ENCODE measurements around the gene MOSMO. TPM values are rescaled to one million over a fixed set of nuclear protein-coding genes. Genes with fewer than 3 reads are reported as not detected.

Gene MOSMO
- total and polyA plus RNA-seq, 8 donors = 3.7 to 8.0 (median 5.1) TPM

DNA sequence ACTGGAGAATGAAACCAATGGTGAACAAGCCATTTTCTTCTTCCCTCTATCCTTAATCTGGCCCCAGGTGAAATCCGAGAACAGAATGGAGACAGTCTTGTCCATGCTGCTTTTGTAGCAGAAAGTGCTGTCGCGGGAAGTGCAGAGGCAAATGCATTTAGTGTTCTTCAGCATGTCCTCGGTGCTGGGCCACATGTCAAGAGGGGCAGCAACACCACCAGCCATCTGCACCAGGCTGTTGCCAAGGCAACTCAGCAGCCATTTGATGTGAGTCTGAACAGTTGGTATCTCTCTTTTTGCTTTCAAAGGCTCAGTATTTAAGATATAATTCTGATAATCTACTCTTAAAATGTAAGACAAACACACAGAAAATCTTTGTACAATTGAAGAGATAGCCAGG lies 36.1 kb upstream of the MOSMO start:
- Histone ChIP-seq H3K9me3 (no peaks in the 10 kb centered on the region), H3K27ac (no peak overlapping the region), H3K36me3 (peaks cover 10 to 84% (median 49%) of the 10 kb centered on the region in 3 donors), H3K4me3 (no peak overlapping the region), H3K27me3 (no peaks in the 10 kb centered on the region), H3K4me1 (no peaks in the 10 kb centered on the region)
- WGBS, 2 donors = 92 to 94% methylated on average over 4 of the region's 4 CpGs
- DNase-seq = no peak
- ATAC-seq = no peak
- intact Hi-C loops (cut with DNase I) = no loop called here
- TF ChIP-seq, protein P1, sequence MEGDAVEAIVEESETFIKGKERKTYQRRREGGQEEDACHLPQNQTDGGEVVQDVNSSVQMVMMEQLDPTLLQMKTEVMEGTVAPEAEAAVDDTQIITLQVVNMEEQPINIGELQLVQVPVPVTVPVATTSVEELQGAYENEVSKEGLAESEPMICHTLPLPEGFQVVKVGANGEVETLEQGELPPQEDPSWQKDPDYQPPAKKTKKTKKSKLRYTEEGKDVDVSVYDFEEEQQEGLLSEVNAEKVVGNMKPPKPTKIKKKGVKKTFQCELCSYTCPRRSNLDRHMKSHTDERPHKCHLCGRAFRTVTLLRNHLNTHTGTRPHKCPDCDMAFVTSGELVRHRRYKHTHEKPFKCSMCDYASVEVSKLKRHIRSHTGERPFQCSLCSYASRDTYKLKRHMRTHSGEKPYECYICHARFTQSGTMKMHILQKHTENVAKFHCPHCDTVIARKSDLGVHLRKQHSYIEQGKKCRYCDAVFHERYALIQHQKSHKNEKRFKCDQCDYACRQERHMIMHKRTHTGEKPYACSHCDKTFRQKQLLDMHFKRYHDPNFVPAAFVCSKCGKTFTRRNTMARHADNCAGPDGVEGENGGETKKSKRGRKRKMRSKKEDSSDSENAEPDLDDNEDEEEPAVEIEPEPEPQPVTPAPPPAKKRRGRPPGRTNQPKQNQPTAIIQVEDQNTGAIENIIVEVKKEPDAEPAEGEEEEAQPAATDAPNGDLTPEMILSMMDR (IDR thresholded peaks at IDR 0.05) = no peak
- no peak for FAIRE-seq

DNA sequence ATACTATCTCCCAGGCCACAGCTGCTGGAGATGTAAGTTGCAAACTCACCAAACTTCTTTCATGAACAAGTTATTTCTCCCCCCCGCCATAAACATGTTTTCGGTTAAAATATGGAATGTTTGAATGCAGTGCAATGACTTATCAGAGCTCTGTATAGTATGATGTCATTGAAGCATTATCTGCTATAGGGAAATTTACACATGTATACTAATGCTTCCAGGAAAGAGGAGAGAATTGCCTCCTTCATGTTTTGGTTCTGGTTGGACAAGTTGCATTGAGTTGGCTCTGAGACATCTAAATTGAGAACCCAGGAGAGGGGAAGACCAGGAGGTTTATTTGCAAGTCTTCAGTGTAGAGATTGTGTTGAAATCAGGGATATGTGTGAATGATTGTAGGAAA lies 34.0 kb upstream of the MOSMO start:
- DNase-seq = no peak

DNA sequence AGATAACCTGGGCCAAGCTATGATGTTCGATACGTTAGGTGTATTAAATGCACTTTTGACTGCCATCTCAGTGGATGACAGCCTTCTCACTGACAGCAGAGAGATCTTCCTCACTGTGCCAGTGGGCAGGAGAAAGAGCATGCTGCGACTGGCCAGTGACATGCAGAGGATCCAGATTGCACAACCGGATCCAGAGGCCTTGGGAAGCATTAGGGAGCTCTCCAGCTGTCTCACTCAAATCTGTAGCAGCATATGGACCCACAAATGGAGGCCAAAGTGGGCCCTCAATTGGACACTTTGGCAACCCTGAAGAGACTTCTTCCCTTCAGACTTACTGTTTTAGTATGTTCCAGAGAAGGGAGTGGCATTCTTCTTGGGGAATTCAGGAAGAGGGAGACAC lies 27.9 kb upstream of the MOSMO start:
- WGBS, 2 donors = 82 to 85% methylated on average over 4 of the region's 4 CpGs
- Histone ChIP-seq H3K27me3 (no peaks in the 10 kb centered on the region), H3K4me1 (peaks cover under 1 to 4% (median 2%) of the 10 kb centered on the region in 3 donors), H3K9me3 (no peaks in the 10 kb centered on the region), H3K36me3 (peaks cover 10 to 85% (median 60%) of the 10 kb centered on the region in 3 donors), H3K27ac (no peak overlapping the region), H3K4me3 (no peak overlapping the region)
- TF ChIP-seq, protein P1 (IDR thresholded peaks at IDR 0.05) = no peak
- no peak for FAIRE-seq
- no peak for DNase-seq
- intact Hi-C loops (cut with DNase I) = no loop called here
- ATAC-seq = no peak

More for the DNA sequence above, 34.0 kb upstream of the MOSMO start:
- Histone ChIP-seq H3K4me3 (no peak overlapping the region), H3K27me3 (no peaks in the 10 kb centered on the region), H3K36me3 (peaks cover 10 to 85% (median 55%) of the 10 kb centered on the region in 3 donors), H3K9me3 (no peaks in the 10 kb centered on the region), H3K27ac (no peak overlapping the region), H3K4me1 (no peaks in the 10 kb centered on the region)
- TF ChIP-seq, protein P1 (IDR thresholded peaks at IDR 0.05) = no peak
- FAIRE-seq (no peak), ATAC-seq (no peak)
- intact Hi-C loops (cut with DNase I) = no loop called here
- 93 to 94% methylated on average over 2 of the region's 2 CpGs for WGBS, 2 donors

DNA sequence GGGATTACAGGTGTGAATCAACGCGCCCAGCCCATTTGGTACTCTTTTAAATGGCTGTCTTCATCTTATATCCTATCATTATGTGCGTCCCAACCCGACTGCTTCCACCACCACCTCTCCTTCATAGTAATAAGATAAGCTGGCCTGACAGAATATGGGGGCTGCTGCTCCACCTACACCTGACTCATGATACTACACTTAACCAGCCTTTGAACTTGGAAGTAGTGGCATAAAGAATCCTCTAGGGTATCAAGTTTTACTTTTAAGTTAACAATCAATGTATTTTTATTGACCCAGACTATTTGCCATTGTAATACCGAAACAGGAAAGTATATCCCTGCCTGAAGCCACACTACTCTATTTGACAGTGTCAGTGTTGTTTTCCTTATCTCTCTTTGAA lies 25.8 kb upstream of the MOSMO start:
- FAIRE-seq = no peak
- TF ChIP-seq, protein P1 (IDR thresholded peaks at IDR 0.05) = no peak

DNA sequence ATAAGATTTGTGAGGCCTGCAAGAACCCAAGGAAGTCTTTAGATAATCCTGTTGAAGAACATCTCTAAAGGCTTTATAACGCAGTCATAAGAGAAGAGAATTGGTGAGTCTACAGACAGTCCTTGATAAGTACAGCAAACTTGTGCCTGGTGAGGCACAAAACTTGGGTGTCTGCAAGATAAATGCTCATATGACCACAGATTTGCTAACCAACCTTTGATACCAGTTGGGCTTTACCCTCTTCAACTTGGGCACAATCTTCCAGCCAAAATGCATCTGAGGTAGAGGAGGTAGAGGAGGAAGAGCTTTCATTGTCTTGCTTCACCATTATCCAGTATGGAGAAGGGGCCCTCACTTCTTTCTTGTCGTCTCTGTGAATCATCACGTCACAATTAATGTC lies 23.8 kb upstream of the MOSMO start:
- DNase-seq (no peak), ATAC-seq (no peak), FAIRE-seq (no peak)
- intact Hi-C loops (cut with DNase I) = no loop called here
- TF ChIP-seq, protein P1 (IDR thresholded peaks at IDR 0.05) = no peak
- Histone ChIP-seq H3K27me3 (no peaks in the 10 kb centered on the region), H3K4me3 (no peak overlapping the region), H3K4me1 (peaks cover 8 to 14% (median 9%) of the 10 kb centered on the region in 3 donors), H3K36me3 (peaks cover 0 to 47% (median 32%) of the 10 kb centered on the region in 3 donors), H3K27ac (no peak overlapping the region), H3K9me3 (no peaks in the 10 kb centered on the region)
- WGBS, 2 donors = 94 to 96% methylated on average over 3 of the region's 3 CpGs

More for the DNA sequence above, 25.8 kb upstream of the MOSMO start:
- intact Hi-C loops (cut with DNase I) = no loop called here
- no peak for ATAC-seq
- 92 to 95% methylated on average over 5 of the region's 5 CpGs for WGBS, 2 donors
- DNase-seq = no peak
- no peak overlapping the region for H3K4me3 ChIP-seq
- H3K27ac ChIP-seq = no peak overlapping the region
- peaks cover 8 to 14% (median 9%) of the 10 kb centered on the region in 3 donors for H3K4me1 ChIP-seq
- no peaks in the 10 kb centered on the region for H3K27me3 ChIP-seq
- no peaks in the 10 kb centered on the region for H3K9me3 ChIP-seq
- H3K36me3 ChIP-seq = peaks cover 0 to 64% (median 43%) of the 10 kb centered on the region in 3 donors
